ENCODE data around the gene CLRN2. TPM values are rescaled to one million over a fixed set of nuclear protein-coding genes. Genes with fewer than 3 reads are reported as not detected.
A peak's percentile ranks its signal among the peaks of the same experiment; 100 is the strongest.

The CLRN2 gene
- total and polyA plus RNA-seq, 3 donors from 2014 or later: not detected

DNA sequence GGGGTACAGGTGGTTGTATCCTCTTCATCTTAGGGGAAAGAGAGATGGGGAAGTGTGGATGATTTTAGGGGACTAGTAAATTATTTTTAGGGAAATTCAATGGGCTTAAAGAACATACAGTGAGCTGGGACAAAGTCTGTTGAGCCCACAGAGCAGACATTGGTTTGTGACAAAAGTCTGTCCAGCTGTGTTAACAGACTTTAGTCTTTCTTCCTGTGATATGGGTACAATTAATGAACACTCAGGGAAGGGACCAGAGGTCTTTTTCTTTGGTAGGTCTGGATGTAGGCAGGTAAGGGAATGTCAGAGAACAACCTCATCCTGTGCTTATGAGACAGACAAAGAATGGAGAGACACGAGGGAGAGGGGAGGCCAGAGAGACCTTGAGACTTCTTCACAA, 2.0 kb downstream of the CLRN2 start:
- intact Hi-C loops (cut with DNase I; ENCODE audit: low total_unique reads): no loop called here
- no peak overlapping the region for H3K27ac ChIP-seq
- H3K36me3 ChIP-seq (ENCODE audit: low read depth, missing control alignments): no peaks in the 10 kb centered on the region
- H3K4me3 ChIP-seq: no peak overlapping the region
- WGBS, 2 donors: 64 to 67% methylated on average over 1 of the region's 1 CpG
- no peak for DNase-seq
- no peaks in the 10 kb centered on the region for H3K9me3 ChIP-seq
- no peaks in the 10 kb centered on the region for H3K4me1 ChIP-seq
- no peaks in the 10 kb centered on the region for H3K27me3 ChIP-seq
- TF ChIP-seq, protein P1, sequence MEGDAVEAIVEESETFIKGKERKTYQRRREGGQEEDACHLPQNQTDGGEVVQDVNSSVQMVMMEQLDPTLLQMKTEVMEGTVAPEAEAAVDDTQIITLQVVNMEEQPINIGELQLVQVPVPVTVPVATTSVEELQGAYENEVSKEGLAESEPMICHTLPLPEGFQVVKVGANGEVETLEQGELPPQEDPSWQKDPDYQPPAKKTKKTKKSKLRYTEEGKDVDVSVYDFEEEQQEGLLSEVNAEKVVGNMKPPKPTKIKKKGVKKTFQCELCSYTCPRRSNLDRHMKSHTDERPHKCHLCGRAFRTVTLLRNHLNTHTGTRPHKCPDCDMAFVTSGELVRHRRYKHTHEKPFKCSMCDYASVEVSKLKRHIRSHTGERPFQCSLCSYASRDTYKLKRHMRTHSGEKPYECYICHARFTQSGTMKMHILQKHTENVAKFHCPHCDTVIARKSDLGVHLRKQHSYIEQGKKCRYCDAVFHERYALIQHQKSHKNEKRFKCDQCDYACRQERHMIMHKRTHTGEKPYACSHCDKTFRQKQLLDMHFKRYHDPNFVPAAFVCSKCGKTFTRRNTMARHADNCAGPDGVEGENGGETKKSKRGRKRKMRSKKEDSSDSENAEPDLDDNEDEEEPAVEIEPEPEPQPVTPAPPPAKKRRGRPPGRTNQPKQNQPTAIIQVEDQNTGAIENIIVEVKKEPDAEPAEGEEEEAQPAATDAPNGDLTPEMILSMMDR (IDR thresholded peaks at IDR 0.05): no peak
- TF ChIP-seq POLR2A (IDR thresholded peaks at IDR 0.05): no peak

DNA sequence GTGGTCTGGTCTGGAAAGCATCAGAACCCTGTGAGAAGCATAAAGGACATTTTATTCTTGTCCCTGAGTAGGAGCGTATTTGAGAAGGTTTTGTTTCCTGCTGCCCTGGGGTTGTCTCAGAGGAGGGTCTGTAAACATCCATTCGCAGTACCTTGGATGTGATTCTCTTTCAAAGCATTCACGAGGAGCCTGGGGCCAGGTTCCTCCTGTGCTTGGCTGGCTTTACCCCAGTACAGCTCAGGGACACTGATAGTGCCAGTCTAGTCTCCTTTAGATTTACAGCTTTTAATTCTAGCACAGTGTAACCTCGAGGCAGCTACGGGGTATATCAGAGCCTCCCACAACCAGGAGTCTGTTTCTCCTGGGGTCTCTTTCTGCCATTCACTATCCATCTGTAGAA, 2.7 kb downstream of the CLRN2 start:
- Histone ChIP-seq H3K4me1 (no peaks in the 10 kb centered on the region), H3K4me3 (no peak overlapping the region), H3K36me3 (ENCODE audit: low read depth, missing control alignments) (no peaks in the 10 kb centered on the region), H3K27me3 (no peaks in the 10 kb centered on the region), H3K9me3 (no peaks in the 10 kb centered on the region), H3K27ac (no peak overlapping the region)
- no peak for DNase-seq
- TF ChIP-seq, protein P1 (IDR thresholded peaks at IDR 0.05): no peak
- no peak for TF ChIP-seq POLR2A (IDR thresholded peaks at IDR 0.05)
- WGBS, 2 donors: 34 to 52% methylated on average over 5 of the region's 5 CpGs
- intact Hi-C loops (cut with DNase I; ENCODE audit: low total_unique reads): no loop called here

DNA sequence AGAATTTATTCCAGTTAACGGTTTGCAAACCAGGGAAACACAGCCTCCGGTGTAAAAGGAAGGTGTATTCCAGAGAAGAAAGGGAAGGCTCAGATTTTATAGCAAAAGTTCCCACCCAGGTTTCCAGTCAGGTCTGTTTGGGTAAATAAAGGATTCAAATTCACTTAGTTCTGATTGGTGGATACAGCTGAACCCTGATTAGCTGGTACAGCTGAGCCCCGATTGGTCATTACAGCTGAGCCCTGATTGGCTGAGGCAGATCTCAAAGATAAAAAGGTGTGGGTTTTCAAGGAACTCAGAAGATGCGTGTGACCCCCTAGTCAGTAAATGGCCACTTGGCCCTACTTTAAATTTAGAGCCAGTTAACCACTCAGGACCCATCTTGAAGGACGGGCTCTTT, 6.6 kb downstream of the CLRN2 start:
- Histone ChIP-seq H3K9me3 (no peaks in the 10 kb centered on the region), H3K4me1 (peaks cover under 1% of the 10 kb centered on the region), H3K4me3 (no peak overlapping the region), H3K27ac (no peak overlapping the region), H3K36me3 (ENCODE audit: low read depth, missing control alignments) (no peaks in the 10 kb centered on the region), H3K27me3 (no peaks in the 10 kb centered on the region)
- TF ChIP-seq, protein P1 (IDR thresholded peaks at IDR 0.05): no peak
- no peak for TF ChIP-seq POLR2A (IDR thresholded peaks at IDR 0.05)
- intact Hi-C loops (cut with DNase I; ENCODE audit: low total_unique reads): no loop called here
- peak; percentile 26 for DNase-seq
- WGBS, 2 donors: 64 to 77% methylated on average over 5 of the region's 5 CpGs

DNA sequence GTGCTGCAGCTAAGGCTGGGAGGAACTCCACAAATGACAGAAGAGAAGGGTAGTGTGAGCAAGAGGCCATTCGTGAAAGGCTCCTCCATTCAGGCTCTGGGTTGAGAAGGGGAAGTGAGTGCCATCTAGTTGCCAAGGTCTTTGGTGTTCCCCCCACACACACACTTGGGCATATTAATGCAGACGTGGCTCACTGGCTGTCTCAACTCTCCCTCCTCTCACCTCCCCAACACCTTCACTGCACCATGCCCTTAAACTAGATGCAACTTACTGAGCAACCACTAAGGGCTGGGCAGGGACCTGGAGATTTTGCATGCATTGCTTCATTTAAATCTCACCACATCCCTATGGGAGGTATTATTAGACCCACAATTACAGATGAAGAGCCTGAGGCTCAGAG, 8.7 kb downstream of the CLRN2 start:
- intact Hi-C loops (cut with DNase I; ENCODE audit: low total_unique reads): no loop called here
- Histone ChIP-seq H3K4me3 (no peak overlapping the region), H3K9me3 (no peaks in the 10 kb centered on the region), H3K27me3 (no peaks in the 10 kb centered on the region), H3K27ac (no peak overlapping the region), H3K36me3 (ENCODE audit: low read depth, missing control alignments) (no peaks in the 10 kb centered on the region), H3K4me1 (peaks cover 2% of the 10 kb centered on the region)
- no peak for DNase-seq
- TF ChIP-seq, protein P1 (IDR thresholded peaks at IDR 0.05): no peak
- no peak for TF ChIP-seq POLR2A (IDR thresholded peaks at IDR 0.05)
- WGBS, 2 donors: 33 to 50% methylated on average over 2 of the region's 2 CpGs

DNA sequence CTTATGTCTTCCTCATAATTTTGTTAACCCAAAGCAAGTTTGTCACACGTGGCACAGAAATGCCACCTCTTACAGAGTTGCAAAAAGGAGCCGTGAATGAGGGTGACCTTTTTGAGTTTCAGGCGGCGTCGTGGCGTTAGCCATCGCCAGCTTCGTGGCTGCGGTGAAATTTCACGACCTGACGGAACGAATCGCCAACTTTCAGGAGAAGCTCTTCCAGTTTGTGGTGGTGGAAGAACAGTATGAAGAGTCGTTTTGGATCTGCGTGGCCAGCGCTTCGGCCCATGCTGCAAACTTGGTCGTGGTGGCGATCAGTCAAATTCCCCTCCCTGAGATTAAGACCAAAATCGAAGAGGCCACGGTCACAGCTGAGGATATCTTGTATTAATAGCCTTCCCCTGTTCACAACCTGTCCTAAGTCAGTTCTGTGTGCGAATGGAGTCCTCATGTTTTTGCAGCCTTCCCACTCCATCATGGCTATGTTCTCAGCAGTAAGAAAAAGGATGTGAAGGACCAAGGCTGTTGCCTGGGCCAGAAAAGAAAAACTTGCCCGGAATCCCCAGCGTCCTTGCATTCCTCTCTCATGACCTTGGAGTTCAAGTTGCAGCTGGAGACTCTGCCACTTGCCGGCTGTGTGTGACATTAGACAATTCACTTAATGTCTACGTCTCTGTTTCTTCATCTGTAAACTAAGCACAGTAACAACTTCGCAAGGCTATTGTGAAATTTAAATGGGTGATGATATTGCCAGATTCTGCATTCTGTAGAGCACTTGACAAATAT, 11.9 kb downstream of the CLRN2 start:
- Histone ChIP-seq H3K27ac (no peak overlapping the region), H3K27me3 (no peaks in the 10 kb centered on the region), H3K4me3 (no peak overlapping the region), H3K4me1 (peaks cover 2% of the 10 kb centered on the region), H3K36me3 (ENCODE audit: low read depth, missing control alignments) (no peaks in the 10 kb centered on the region), H3K9me3 (no peaks in the 10 kb centered on the region)
- no peak for TF ChIP-seq POLR2A (IDR thresholded peaks at IDR 0.05)
- TF ChIP-seq, protein P1 (IDR thresholded peaks at IDR 0.05): no peak
- peak; percentile 43 for DNase-seq
- WGBS, 2 donors: 68 to 76% methylated on average over 27 of the region's 27 CpGs
- intact Hi-C loops (cut with DNase I; ENCODE audit: low total_unique reads): no loop called here
